H1 (cell line): ENCODE measurements around the gene LIG1. TPM values are rescaled to one million over a fixed set of nuclear protein-coding genes. Genes with fewer than 3 reads are reported as not detected.

Experiments
- SP2 ChIP-seq: IDR thresholded peaks from 2 replicates; pipeline ENCODE4 v1.6.1; 2012; ENCODE audit warnings: mild to moderate bottlenecking, low read length, inconsistent platforms
- polyA plus RNA-seq, 7 experiments: library from polyadenylated mRNA; depleted of rRNA in 3 of 7; stranded (reverse) in 5 of 7; unstranded in 2 of 7; fragments of >200 nt in 5 of 7; fragments of 200-250 nt in 2 of 7; gene quantifications; 1 replicate in 5 of 7; 2 replicates in 1 of 7; 4 replicates in 1 of 7; pipeline versions ENCODE4 v1.2.1 to v1.2.3, GENCODE V29; 2011 to 2013; ENCODE audit warnings: missing spikeins in 2 of 7, mixed read lengths in 2 of 7
- total RNA-seq: library from RNA; stranded (reverse); fragmentation: NEBNext Ultra II Directional; extraction: Animal tissue kit (Norgen Biotek cat#: 25700); gene quantifications from 2 replicates; pipeline ENCODE4 v1.2.1, GENCODE V29; 2021

Gene LIG1
- total and polyA plus RNA-seq, 2 of the 8 experiments (the other 6 are each of a cell fraction or from before 2014, with no cell fraction given): 67.6 to 113 TPM

GRCh38 chr19:48121909-48122371, 48.2 kb downstream of the LIG1 start (continued):
- TF ChIP-seq SP2: no peak
